HTR-8/SVneo (cell line): ENCODE data around the gene SCN2A.
"Not testable (repeated sequence)": the region's sequence is repeated elsewhere in the genome, so short reads cannot be mapped to it uniquely, and the experiment has no call there.

Experiments used
- DNase-seq: peaks from one replicate; pipeline ENCODE4 v3.0.0; 2011; ENCODE audit warnings: low spot score, mixed read lengths; ENCODE audit not compliant: insufficient read length
- FAIRE-seq: peaks from 2 replicates; lab custom pipeline; 2011; peaks lifted over from hg19 to GRCh38; lab: Jason Lieb, UNC

Gene SCN2A

DNA sequence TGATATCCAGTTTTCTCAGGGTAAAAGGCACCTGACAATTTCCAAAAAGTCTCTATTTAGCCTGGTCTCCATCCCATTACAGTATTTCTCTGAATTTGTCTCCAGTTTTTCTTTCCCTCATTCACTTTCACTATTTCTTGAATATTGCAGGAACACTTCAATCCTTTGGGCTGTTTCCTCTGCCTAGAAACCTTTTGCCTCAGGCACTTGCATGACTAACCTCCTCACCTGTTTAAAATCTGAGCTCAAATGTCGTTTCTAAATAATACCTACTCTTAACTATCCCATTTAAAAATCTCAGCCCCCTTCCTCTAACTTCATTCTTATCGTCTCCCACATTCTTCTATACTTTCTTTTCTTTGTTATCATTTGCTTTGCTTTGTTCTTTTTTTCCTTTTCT, 9.0 kb downstream of the SCN2A start:
- no peak for FAIRE-seq

DNA sequence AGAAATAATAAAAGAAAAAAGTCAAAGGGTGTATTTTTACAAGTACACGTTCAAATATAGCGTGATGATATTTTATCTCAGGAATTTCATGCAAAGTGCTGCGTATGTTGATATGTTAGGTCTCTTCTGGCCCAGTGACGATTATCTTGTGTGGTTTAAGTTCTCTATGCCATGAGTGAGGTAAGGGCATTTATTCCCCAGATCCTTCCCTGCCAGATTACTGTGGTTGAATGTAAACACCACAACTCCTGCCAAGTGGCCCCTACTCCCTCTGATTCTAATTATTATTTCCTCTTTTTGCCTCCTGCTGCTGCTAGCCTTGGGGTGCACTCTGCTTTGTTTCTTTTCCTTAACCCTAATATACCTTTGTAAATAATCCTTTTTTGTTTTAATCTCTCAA, 12.2 kb downstream of the SCN2A start:
- FAIRE-seq (no peak), DNase-seq (no peak)

More for the DNA sequence above, 9.0 kb downstream of the SCN2A start:
- DNase-seq, result no peak

DNA sequence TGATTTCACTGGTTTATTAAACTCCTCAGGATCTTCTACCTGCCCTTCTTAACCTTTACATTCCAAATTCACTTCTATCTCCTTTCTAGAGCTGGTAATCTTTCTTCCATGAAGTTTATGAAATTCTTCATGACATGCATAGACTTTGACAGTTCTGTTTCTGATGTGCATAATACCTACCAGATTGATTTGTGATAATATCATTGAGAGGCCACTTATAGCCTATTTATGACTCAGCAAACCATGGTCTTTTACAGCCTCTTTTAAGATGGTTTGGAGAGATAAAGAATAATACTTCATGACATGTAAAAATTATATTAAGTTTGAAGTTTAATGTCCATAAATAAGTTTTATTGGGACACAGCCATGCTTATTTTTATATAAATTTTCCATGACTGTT, 14.0 kb downstream of the SCN2A start:
- DNase-seq (no peak), FAIRE-seq (no peak)

DNA sequence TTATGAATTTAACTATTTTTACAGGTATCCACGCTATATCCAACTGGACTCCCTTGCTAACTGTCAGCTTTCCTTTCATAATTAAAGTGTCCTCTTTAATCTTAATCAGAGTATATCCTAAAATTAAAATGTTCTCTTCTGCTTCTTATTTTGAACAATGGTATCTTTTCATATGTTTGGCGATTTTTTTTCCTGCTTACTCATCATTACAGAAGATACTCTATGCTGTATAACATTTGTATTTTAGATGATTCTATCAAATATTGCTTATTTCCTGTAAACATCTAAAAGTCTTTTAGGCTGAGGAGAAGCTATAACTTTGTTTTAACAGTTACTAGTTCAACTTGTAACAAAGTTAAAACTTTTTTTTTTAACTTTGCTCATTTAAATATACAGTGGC, 17.4 kb downstream of the SCN2A start:
- DNase-seq (no peak), FAIRE-seq (no peak)

DNA sequence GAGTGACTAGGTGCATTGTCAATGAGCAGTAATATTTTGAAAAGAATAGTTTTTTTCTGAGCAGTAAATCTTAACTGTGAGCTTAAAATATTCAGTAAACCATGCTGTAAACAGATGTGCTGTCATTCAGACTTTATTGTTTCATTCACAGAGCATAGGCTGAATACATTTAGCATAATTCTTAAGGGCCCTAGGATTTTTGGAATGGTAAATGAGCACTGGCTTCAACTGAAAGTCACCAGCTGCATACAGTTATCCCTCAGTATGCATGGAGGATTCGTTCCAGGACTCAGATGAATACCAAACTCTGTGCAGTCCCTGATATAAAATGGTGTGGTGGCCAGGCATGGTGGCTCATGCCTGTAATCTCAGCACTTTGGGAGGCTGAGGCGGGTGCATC, 21.1 kb downstream of the SCN2A start:
- DNase-seq, FAIRE-seq: not testable (repeated sequence)

- no peak for FAIRE-seq
- DNase-seq, result no peak
Measured at GRCh38 chr2:165268754-165269153, 29.5 kb downstream of the SCN2A start.

- DNase-seq (no peak), FAIRE-seq (no peak)
Measured at GRCh38 chr2:165273176-165273575, 34.0 kb downstream of the SCN2A start.

- FAIRE-seq (no peak), DNase-seq (no peak)
Measured at GRCh38 chr2:165274698-165275097, 35.5 kb downstream of the SCN2A start.

DNA sequence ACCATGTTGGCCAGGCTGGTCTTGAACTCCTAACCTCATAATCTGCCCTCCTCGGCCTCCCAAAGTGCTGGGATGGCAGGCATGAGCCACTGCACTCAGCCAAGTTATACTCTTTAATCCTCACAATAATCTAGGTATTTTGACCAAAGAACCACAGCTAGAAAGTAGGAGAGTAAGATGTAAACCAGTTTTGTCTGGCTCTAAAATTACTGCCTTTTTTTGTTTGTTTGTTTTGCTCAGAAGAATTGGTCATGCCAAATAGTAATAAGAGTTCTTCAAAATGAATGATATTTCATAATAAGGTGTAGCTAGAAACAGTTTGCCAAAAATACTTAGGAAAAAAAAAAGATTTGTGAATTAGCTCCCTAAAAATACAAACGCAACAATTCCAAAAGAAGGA, 36.7 kb downstream of the SCN2A start:
- DNase-seq (no peak), FAIRE-seq (no peak)

DNA sequence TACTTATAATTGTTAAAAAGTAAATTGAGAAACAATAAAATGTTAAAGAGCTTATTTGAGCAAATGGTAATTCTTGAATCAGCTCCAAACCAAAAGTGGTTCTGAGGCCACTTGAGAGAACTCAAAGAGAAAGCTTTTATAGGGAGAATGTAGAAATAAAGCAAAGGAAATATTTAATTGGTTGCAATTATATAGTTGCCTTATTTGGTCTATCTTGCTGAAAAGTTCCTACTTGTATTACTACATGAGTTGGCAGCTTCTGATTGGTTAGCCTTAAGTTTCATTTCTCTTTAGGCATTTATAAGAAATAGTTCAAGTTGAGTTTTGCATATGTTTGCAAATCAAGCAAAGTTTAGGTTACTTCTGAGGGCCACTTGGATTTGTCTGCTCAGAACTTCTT, 38.1 kb downstream of the SCN2A start:
- FAIRE-seq (no peak), DNase-seq (no peak)

GRCh38 chr2:165277860-165278656, 38.8 kb downstream of the SCN2A start:
- DNase-seq (no peak), FAIRE-seq (no peak)

DNA sequence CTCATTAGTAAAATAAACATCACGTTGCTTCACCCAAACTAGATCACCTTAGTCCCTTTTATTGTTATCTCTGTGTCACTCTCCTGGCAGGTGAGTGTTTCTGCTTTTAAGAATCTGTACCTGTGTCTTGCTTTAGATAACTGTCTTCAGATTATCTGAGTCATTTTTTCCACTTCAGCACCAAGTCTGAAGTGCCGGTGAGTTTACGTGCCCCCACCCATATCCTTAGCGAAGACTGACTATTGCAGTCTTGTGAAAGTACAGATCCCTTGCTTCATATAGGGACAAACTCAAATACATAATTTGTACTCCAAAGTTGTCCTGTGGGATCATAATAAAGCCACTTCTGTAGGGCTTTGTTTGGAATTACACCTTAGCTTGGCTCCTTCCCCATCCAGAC, 41.1 kb downstream of the SCN2A start:
- FAIRE-seq, result no peak
- DNase-seq, result no peak

DNA sequence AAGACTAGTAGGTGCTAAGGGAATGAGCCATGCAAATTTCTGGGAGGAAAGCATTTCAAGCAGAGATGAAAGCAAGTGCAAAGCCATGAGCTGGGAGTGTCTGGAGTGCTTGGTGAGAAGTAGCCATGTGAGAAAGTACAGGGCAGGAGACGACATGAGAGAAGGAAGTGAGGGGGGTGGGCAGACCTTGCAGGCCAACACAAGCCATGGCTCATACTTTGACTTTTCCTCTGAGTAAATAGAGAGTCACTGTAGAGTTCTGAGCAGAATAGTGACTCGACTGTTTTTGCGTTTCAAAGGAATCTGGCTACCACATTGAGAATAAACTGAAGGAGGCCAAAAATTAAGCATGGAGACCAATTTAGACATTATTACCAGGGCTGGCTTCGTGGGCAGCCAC, 42.2 kb downstream of the SCN2A start:
- DNase-seq (no peak), FAIRE-seq (no peak)

- DNase-seq (no peak), FAIRE-seq (no peak)
Measured at GRCh38 chr2:165283342-165283741, 44.1 kb downstream of the SCN2A start.

- no peak for FAIRE-seq
Measured at GRCh38 chr2:165287094-165287778, 48.0 kb downstream of the SCN2A start.

GRCh38 chr2:165289069-165289468, 49.9 kb downstream of the SCN2A start:
- FAIRE-seq, result no peak
- DNase-seq, result no peak

More at GRCh38 chr2:165287094-165287778, 48.0 kb downstream of the SCN2A start:
- no peak for DNase-seq

DNA sequence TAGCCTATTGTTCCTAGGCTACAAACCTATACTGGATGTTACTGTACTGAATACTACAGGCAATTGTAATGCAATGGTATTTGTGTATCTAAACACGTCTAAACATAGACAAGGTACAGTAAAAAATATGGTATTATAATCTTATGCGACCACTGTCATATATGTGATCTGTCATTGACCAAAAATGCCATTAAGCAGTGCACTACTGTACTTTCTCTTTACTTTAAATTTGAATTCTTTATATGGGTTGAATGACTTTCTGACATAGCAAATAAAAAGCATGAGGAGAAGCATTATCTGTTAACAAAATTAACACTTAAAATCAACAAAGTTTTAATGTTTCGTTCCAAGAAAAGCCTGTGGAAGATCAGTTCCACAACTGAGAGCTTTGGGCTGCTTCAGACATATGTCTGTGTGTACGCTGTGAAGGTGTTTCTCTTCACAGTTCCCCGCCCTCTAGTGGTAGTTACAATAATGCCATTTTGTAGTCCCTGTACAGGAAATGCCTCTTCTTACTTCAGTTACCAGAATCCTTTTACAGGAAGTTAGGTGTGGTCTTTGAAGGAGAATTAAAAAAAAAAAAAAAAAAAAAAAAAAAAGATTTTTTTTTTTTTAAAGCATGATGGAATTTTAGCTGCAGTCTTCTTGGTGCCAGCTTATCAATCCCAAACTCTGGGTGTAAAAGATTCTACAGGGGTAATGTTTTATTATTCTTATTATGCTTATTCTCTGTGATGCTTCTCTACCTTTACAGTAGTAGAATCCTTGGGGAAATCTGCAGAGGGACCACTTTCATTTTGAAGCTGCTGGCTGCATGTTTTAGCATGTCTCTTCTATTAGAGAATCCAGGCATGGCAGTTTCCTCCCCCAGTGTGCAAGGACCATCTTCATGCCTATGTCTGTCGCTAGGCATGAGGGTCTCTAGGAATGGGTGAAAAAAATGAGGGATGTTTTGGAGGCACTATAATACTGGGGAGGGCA, 54.5 kb downstream of the SCN2A start:
- FAIRE-seq (no peak), DNase-seq (peak; percentile 51)

GRCh38 chr2:165294912-165295311, 55.7 kb downstream of the SCN2A start:
- no peak for FAIRE-seq
- DNase-seq, result no peak

DNA sequence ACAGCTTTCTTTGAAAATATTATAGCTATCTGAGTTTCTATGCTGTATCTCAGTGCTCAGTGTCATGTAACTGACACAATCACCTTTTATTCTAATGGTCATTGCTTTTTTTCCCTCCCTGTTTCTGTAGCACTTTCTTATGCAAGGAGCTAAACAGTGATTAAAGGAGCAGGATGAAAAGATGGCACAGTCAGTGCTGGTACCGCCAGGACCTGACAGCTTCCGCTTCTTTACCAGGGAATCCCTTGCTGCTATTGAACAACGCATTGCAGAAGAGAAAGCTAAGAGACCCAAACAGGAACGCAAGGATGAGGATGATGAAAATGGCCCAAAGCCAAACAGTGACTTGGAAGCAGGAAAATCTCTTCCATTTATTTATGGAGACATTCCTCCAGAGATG, 56.4 kb downstream of the SCN2A start:
- no peak for FAIRE-seq
- no peak for DNase-seq

GRCh38 chr2:165305391-165306096, 66.3 kb downstream of the SCN2A start:
- FAIRE-seq, result no peak
- DNase-seq, result no peak
